T-helper 2 cell treated with Interferon-gamma antibody and Interleukin-4, amounts not matched to agents 100 ng/mL and 5 ng/mL, for 36 hours (primary cell): Measurements from ENCODE around the gene TMEM236. TPM values are rescaled to one million over a fixed set of nuclear protein-coding genes. Genes with fewer than 3 reads are reported as not detected.

Source experiments
- intact Hi-C: fragments of 100-400 bp; cut with micrococcal nuclease; formaldehyde crosslinking; loops from one replicate; pipeline ENCODE4 v1.15.1; 2023
- total RNA-seq: library from RNA; stranded (reverse); gene quantifications from 2 replicates; pipeline ENCODE4 v1.2.3, GENCODE V29; 2022

TMEM236 gene
- total RNA-seq, 1 donor from 2014 or later: 0.05 TPM

DNA sequence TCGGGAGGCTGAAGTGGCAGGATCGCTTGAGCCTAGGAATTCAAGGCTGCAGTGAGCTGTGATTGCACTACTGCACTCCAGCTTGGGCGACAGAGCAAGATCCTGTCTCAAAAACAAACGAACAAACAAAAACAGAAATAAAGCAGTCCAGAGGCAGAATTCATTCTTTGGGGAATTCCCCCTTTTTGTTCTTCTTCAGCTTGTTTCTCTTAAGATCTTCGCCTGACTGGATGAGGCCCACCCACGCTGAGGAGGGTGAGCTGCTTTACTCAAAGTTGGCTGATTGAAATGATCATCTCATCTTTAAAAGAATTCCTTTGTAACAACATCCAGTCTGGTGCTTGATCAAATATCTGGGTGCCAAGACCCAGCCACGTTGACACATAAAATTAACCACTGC, 67.8 kb downstream of the TMEM236 start:
- intact Hi-C loops: no loop called here

- intact Hi-C loops: no loop called here
These were observed 68.9 kb downstream of the TMEM236 start for GRCh38 chr10:17820943-17821342.

GRCh38 chr10:17821893-17822292, 69.9 kb downstream of the TMEM236 start:
- intact Hi-C loops: no loop called here

DNA sequence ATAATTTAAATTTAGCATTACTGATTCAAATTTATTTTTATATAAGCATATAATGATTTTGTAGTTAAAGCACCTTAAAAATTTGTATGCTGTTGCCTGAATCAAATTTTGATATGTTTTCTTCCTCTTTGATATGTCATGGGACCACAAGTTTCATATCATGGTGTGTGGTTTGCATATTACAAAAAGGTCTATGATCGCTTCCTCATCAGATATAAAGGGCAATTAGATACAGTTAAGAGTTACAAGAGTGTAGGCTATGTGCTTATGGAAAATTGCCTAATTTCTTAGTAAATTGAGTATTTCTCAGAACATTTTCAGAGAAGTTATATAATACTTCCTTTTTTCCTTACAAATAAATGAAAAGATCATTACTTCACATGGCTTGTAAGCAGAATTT, 79.3 kb downstream of the TMEM236 start:
- intact Hi-C loops: no loop called here

- intact Hi-C loops: no loop called here
These were observed 79.9 kb downstream of the TMEM236 start for GRCh38 chr10:17831896-17832295.

DNA sequence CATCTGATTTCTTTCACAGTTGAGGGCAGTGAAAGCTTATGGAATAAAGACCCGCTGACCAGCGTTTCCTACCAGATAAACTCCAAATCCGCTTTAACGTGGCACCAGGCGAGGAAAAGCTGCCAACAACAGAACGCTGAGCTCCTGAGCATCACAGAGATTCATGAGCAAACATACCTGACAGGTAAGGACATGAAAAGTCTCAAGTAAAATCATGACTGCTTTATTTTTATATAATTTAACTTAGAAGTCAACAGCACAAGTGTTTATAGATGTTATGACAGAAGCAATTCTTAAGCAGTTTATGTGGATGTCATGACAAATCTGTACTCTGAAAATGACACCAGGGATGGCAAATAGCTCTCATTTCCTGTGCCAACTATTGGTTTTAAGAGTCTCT, 81.7 kb downstream of the TMEM236 start:
- intact Hi-C loops: no loop called here

GRCh38 chr10:17835688-17836087, 83.7 kb downstream of the TMEM236 start:
- intact Hi-C loops: no loop called here

- intact Hi-C loops: no loop called here
These were observed 84.9 kb downstream of the TMEM236 start for GRCh38 chr10:17836942-17837341.

DNA sequence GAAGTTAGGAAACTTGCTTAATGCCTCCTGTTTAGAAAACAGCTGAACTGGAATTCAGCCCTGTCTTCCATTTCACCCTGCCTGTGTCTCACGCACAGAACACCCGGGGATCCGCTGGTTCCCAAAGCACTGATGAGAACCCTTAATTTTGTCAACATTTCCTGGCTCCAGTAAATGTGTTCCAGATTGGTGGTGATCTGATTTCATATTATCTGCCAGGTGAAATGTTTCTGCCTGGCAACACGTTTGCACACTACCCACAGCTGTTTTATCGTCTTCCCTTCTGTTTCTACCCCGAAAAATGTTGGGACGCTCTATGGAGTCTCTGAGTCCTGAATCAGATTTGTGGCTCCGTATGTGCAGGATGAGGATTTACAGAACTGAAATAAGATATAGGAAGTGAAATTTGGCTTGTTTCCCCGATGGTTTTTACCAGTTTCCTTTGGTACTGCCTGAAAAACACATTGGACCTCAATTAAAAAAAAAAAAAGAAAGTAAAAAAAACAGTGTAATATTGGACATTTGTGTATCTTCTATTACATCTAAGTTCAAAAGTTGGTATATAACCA, 86.2 kb downstream of the TMEM236 start:
- intact Hi-C loops: no loop called here

DNA sequence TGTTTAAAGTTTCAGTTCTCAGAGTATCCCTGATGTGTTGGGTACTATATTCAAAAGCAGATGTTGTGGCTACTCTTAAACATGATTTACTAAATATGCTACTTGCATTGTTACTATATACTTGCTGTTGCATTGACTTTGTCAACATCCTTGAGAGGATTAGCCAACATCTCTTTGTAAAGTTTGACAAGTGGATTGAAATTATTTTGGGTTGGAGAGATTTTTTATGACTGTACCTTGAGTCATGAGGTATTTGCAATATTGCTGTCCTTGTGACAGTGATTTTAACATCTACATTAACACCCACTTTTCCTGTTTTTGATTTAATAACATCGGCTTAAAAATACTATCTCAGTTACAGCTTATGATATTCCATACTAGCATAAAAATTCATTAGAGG, 89.0 kb downstream of the TMEM236 start:
- intact Hi-C loops: no loop called here

DNA sequence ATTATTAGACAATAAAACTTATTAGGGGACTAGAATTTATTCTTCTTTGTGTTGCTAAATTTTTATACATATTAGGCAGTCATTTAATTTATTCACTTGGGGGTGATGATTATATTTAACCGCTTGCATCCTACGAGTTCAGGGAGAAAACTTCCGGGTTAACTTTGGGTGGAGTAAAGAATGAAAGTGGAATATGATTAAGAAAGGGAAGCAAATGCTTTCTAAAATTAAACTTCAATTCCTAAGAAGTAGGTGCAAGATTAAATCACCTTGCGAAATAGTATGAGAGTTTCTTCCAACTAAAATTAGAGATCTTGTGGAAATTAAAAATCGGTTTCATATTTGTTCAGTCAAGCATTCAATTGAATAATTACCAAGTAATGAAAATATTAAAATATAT, 90.6 kb downstream of the TMEM236 start:
- intact Hi-C loops: no loop called here

GRCh38 chr10:17847585-17848296, 95.7 kb downstream of the TMEM236 start:
- intact Hi-C loops: no loop called here

DNA sequence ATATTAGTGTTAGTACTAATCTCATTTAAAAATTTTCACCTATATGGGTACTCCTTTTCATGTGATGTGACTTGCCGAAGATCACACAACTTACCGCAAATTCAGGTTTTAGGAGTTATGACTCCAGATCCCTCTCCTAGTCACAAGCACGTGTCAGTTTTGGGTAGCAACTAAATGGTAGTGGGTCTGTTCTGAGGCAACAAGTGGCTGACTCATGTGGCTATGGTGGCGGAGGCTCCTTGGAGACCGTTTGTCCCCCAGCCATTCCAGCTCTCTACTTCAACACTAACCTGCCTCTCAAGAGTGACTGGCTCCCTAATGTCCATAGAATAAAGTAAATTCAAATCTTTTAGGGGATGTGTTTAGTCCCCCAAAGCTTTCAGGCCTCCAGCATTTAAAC, 96.6 kb downstream of the TMEM236 start:
- intact Hi-C loops: no loop called here

Other genes starting within 250 kb of the TMEM236 start
- gene HACD1, start 134.8 kb upstream of the TMEM236 start, total RNA-seq: 0.86 and 1.3 TPM in 2 replicates
- 20.3 and 26.2 TPM in 2 replicates for gene STAM, start 108.0 kb upstream of the TMEM236 start, total RNA-seq
- gene MRC1, start 57.1 kb downstream of the TMEM236 start, total RNA-seq: not detected in 2 replicates
- gene SLC39A12, start 199.7 kb downstream of the TMEM236 start, total RNA-seq: not detected in 2 replicates